Skeletal muscle cell (primary cell): Measurements from ENCODE around the gene EHHADH.

Experiments used
- DNase-seq: peaks from one replicate; pipeline ENCODE4 v3.0.0-alpha.2; 2010; ENCODE audit warnings: low read depth
- H3K4me3 ChIP-seq: 2 replicates; pipeline ENCODE4 v1.5.1; 2011; ENCODE audit warnings: low read depth, mild to moderate bottlenecking, control low read depth, low read length, moderate library complexity

The EHHADH gene

DNA sequence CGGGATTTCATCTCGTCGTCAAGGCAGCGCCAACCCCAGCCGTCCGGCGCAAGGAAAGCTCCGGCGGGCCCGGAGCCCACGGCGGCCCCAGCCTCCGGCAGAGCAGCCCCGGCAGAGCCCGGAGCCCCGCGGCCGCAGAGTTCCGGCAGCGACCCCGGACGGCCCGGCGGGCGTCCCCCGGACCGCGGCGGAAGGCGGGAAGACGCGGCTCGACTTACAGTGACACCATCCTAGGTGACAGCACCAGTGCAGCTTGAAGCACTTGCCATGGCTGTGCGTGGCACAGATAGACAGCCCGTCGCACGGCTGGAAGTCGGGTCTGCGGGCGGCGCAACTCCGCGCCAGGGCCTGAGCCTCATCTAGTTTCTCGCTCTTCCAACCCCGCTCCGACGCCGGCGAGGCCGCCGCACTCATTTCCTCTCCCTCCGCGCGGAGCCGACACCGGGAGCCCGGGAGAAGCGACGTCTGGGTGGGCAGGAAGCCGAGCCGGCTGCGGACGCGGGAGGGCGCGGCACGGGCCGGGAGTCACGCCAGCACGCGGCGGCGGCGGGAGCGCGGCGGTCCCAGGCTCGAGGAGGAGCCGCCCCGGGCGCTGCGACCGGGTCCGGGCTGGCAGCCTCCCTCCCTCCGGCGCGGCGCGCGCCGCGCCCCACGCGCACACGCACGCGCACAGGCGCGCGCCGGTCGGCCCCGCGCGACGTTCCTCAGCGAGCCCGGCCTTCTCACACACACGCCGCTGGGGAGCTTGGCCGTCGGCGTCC, 101.3 kb downstream of the EHHADH start, which contains the start of gene C3orf70:
C3orf70 (minus strand) TSS at position 651 of the 761 bp plus-strand sequence; CDS start at position 414, 237 bp downstream.
- DNase-seq = no peak
- H3K4me3 ChIP-seq = peak within 1 kb of the TSS; percentile 58

DNA sequence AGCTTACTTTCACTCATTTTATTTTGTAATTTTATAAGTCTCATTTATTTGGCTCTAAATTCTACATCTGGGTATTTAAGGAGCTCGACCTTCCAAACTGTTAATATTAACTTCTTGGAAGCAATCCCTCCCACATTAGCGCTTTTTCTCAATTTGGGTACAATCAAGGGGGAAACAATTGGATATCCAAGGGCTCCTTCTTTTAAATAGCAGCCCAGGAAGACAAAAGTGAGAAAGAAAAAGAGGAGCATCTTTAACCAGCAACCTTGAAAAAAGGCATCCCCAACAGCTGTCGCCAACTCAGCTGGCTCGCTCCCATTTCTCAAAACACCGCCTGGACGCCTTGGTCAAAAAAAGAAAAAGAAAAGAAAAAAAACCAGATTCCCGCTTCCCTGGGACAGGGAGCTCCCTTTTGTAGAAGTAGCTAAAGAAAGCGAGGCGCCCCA, 101.9 kb downstream of the EHHADH start:
- H3K4me3 ChIP-seq = peak overlapping the region; percentile 58
- no peak for DNase-seq

DNA sequence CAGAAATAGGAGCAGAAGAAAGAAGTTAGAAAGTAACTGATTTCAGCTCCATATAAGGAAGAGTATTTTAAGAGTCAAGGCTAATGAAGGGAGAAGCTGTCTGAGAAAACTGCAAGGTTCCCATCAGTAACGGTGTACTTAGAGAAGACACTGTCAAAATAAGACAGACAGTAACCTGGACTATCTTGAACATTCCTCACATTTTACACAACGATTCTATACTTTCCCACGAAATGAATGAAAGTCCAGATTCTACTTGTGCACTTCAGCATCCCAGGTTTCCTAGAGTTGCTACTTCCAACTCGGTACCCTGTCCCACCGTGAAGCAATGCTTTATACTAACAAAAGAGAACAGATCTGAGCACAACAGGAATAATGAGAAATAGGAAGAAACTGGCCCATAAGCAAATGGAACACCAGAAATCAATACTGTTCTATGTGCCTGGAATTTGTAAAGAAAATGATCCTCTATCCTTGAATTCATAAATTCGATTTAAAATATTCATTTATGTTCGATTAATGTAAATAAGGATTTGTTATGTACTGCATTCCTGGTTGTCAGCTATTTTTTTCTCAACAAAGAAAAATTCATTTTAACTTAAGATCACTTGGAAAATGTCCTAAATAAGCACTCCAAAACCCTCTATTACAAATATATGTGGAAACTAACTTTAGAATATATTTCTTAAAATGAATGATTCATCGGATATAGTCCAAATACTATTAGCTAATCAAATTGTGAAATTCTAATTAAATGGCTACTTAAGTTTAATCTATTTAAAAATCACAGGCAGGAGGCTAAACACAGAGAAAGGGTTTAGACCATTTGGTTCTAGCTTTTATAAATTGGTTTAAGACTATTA, 102.5 kb downstream of the EHHADH start:
- no peak for DNase-seq
- no peak overlapping the region for H3K4me3 ChIP-seq

DNA sequence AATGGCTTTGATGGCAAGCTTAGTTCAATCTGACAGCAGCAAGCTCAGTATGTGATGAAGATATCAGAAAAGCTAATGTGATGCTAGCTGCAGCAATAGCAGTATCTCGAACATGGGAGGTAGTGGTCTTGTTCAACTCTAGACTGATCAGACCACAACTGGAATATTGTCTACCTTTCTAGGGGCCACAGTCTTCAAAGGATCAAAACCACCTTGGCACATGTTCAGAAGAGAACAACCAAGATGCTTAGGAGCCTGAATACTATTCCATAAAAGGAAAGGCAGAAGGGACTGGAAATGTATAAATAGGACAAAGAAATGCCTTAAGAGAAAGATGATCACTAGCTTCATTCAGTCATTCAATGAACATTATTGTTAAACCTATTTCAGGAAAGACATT, 103.3 kb downstream of the EHHADH start:
- no peak for DNase-seq
- no peak overlapping the region for H3K4me3 ChIP-seq

DNA sequence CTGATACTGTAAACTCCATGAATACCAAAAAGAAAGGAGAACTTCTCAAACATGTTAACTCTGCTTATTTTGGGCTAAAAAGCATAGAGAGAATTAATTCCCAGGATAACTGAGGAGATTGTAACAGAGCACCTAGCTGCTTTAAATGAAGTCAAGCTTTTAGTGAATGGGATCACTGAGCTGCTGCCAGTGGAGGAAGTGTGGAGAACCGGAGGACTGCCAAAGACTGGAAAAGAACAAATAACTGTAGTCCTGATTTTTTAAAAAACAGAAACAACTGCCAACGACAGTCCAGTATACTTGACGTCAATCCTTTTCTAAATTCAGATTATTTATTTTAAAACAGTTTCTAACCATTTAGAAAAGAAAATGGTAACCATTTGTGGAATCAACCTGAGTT, 104.3 kb downstream of the EHHADH start:
- DNase-seq = no peak

DNA sequence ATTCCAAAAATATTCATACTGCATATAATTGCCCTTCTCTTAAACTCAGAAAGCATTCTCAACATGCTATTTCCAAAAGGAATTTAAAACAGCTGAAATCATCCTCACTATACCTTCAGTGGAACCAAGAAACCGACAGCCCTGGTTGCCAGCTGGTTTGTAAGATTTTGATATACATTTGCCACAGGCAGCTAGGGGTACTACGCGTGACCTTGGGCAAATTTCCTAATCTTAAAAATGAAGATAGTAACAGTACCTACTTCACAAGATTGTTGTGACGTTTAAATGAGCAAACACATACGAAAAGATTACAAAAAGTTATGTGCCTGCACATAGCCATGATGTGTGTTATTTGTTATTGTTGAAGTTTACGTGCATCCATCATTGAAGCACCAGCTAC, 108.3 kb downstream of the EHHADH start:
- no peak overlapping the region for H3K4me3 ChIP-seq
- no peak for DNase-seq

More for the DNA sequence above, 104.3 kb downstream of the EHHADH start:
- no peak overlapping the region for H3K4me3 ChIP-seq

DNA sequence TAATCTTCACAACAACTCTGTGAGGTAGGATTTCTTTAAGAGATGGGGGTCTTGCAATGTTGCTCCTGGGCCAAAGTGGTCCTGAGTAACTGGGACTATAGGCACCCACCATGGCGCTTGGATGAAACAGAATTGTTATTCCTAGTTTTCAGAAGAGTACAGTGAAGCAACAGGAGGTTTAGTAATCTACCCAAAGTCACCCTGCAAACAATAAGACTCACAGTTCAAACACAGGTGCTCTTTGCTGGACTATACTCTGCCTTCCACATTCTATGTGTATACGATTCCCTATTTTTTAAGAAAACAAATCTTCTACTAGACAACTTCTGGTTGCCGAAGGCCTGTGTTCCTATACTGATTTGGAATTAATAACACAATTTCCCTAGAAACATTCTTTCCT, 109.1 kb downstream of the EHHADH start:
- H3K4me3 ChIP-seq = no peak overlapping the region
- no peak for DNase-seq
